ENCODE results near the gene DCD.

- TF ChIP-seq ZBTB11 (CRISPR knock-in tag; IDR thresholded peaks at IDR 0.05) (no peak), SIX5 (IDR thresholded peaks at IDR 0.05; ENCODE audit: low read depth, low read length, severe bottlenecking) (no peak)
Measured at GRCh38 chr12:54650889-54651288, 2.7 kb upstream of the DCD start.
